ENCODE data around the gene PPP6R3.

PPP6R3 gene

DNA sequence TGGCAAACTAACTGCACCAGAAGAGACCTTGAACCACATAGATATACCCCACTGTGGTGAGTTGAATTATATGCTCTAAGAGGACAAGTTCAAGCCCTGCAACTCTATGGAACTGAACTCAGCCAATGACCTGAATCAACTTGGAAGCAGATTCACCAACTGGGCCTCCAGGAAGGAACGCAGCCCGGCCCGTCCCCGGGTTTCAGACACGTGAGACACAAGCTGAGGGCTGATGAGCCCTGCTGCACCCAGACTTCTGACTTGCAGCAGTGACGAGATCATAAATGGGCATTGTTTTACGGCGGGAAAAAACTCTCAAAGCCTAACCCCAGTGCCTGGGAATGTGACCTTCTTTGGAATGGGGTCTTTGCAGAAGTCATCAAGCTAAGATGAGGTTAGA lies 195.3 kb downstream of the PPP6R3 start:
- DNase-seq, result no peak

- no peak for DNase-seq
Measured at GRCh38 chr11:68657021-68657780, 196.6 kb downstream of the PPP6R3 start.

- no peak for DNase-seq
Measured at GRCh38 chr11:68658097-68658496, 197.5 kb downstream of the PPP6R3 start.

DNA sequence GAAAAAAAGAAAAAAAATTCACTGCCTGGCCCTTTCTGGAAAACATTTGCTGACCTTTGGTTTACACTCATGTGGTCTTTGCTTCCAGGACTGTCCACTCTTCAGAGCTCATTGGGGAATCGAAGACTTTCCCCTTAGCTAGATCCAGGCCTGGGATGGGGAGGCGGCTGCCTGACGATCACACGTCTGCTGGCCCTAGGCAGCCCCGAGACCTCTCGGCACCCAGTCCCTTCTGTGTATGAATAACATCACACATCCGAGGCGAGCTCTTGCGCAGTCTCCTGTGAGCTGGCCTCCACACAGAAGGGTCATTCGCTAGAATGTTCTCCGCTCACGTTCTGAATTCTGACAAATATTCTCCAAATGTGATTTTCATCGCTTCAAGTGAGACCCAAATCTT lies 198.1 kb downstream of the PPP6R3 start:
- no peak for DNase-seq

DNA sequence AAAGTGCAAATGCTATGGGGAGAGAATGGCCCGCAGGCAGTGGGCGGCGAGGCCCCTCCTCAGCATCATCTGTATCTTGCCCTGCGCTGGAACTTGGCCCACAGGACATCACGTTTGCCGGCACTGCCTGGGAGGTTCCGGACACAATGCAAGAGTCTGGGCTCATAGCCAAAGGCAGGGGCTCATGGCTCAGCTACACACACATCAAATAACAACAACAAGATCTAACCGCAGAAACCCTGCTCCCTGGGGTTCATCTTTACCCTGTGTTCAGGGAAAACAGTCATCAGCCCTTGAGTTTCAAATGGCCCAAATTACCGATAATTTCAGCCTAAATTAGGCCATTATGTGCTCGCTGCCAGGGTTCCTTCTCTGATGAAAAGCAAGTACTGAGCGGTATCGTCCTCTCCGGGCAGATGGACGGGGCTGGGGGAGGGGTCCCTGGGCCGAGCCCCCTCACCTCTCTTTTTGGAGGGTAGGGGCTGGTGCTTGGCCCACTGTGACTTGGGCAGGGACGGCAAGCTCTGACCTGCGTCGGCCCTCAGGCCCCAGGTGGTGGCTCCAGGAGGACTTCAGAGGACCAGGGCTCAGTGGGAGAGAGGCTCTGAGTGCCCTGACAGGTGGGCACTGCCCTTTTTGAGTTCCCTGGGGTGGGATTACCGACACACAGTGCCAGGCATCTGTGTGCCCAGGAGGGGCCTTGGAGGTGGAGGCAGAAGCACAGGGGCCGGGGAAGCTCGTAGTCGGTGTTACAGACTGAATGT lies 198.8 kb downstream of the PPP6R3 start:
- no peak for DNase-seq

GRCh38 chr11:68660066-68660810 lies 199.7 kb downstream of the PPP6R3 start:
- no peak for DNase-seq

GRCh38 chr11:68661014-68661413 lies 200.5 kb downstream of the PPP6R3 start:
- no peak for DNase-seq

- no peak for DNase-seq
Measured at GRCh38 chr11:68661697-68662603, 201.4 kb downstream of the PPP6R3 start.

DNA sequence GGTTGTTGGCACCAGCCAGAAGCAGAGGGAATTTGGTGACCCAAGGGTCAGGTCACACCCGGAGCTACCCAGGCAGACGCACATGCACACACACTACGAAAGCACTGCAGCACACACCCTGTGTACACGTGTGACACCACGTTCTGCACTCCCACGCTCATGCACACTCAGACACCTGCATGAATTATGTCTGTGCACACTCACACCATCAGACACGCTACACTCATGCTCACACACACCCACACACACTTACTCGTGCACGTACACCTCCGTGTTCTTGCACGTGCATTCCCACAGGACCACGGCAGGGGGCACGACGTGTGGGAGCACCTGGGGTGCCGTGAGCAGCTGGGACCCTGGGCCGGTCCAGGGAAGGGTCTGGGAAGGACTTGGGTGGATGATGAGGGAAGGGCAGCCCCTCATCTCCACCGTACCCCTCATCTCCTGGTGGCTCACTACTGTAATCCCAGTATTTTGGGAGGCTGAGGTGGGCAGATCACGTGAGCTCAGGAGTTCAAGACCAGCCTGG lies 203.0 kb downstream of the PPP6R3 start:
- no peak for DNase-seq

DNA sequence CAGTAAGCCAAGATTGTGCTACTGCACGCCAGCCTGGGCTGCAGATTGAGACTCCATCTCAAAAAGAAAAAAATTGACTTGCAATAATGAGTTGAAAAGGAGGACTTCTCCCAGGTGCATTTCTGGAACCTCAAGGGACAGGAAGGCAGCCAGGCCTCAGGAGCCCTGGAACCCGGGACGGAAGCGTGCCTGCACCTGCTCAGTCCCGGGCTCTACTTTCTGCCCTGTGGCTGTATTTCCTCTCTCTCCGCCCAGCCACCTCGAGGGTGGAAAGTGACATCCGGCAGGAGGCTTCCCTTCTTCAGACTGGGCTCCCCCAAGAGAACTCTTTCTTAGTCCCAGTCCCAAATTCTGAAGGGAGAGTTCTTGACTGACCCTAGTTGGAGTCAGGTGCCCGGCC lies 203.6 kb downstream of the PPP6R3 start:
- DNase-seq, result no peak

DNA sequence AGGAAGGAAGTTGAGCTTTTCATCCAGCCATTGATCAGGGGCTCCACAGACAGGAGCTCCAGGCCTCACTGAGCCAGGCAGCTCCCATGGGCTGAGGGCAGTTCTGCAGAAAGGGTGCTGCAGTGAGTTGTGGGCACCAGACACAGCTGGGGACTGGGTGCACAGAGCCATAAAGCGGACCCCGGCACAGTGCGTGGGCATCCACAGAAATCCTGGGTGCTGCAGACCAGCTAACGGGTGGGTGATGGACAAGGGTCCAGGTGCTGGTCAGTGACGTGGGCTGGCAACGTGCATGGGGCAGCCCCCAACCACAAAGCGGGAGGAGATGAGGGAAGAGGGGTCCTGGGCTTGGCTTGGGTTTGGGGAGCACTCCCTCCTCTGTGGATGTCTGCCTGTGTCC lies 204.4 kb downstream of the PPP6R3 start:
- DNase-seq, result no peak
